HG02852 (cell line): ENCODE data around the gene EFR3B.
"Not testable (repeated sequence)": the region's sequence is repeated elsewhere in the genome, so short reads cannot be mapped to it uniquely, and the experiment has no call there.

Experiments
- ATAC-seq: cut with Tn5 transposase; IDR thresholded peaks from one replicate; pipeline ENCODE4 v1.9.1; 2021; ENCODE audit warnings: mild to moderate bottlenecking, moderate library complexity; ENCODE audit not compliant: unreplicated experiment

Gene EFR3B

GRCh38 chr2:25041928-25042320 is at the start of gene EFR3B:
TSS of gene EFR3B (plus strand) at chr2:25042076. CDS start at chr2:25042313, 237 bp downstream.
- peak; percentile 93 for ATAC-seq

- ATAC-seq: no peak
Observed at GRCh38 chr2:24993406-24994145, 48.3 kb upstream of the EFR3B start.

GRCh38 chr2:24994146-24994724 is 47.6 kb upstream of the EFR3B start:
- no peak for ATAC-seq

GRCh38 chr2:24999097-24999496 is 42.8 kb upstream of the EFR3B start:
- not testable (repeated sequence) for ATAC-seq

- no peak for ATAC-seq
Observed at GRCh38 chr2:25000036-25000435, 41.8 kb upstream of the EFR3B start.

GRCh38 chr2:25000503-25001324 is 41.2 kb upstream of the EFR3B start:
- no peak for ATAC-seq

GRCh38 chr2:25001325-25001637 is 40.6 kb upstream of the EFR3B start:
- ATAC-seq: no peak

GRCh38 chr2:25002066-25002465 is 39.8 kb upstream of the EFR3B start:
- no peak for ATAC-seq

GRCh38 chr2:25009954-25010353 is 31.9 kb upstream of the EFR3B start:
- no peak for ATAC-seq

GRCh38 chr2:25011342-25011741 is 30.5 kb upstream of the EFR3B start:
- ATAC-seq: not testable (repeated sequence)

GRCh38 chr2:25014631-25015030 is 27.2 kb upstream of the EFR3B start:
- no peak for ATAC-seq

- no peak for ATAC-seq
Observed at GRCh38 chr2:25018681-25019080, 23.2 kb upstream of the EFR3B start.

- ATAC-seq: no peak
Observed at GRCh38 chr2:25021791-25022362, 20.0 kb upstream of the EFR3B start.

GRCh38 chr2:25023333-25023732 is 18.5 kb upstream of the EFR3B start:
- no peak for ATAC-seq

- ATAC-seq: no peak
Observed at GRCh38 chr2:25025229-25026007, 16.5 kb upstream of the EFR3B start.

- ATAC-seq: no peak
Observed at GRCh38 chr2:25026008-25026530, 15.8 kb upstream of the EFR3B start.

- ATAC-seq: no peak
Observed at GRCh38 chr2:25029183-25029554, 12.7 kb upstream of the EFR3B start.

- ATAC-seq: no peak
Observed at GRCh38 chr2:25030702-25031101, 11.2 kb upstream of the EFR3B start.

- no peak for ATAC-seq
Observed at GRCh38 chr2:25032094-25032493, 9.8 kb upstream of the EFR3B start.

GRCh38 chr2:25032901-25033300 is 9.0 kb upstream of the EFR3B start:
- ATAC-seq: no peak

- ATAC-seq: no peak
Observed at GRCh38 chr2:25034081-25034480, 7.8 kb upstream of the EFR3B start.
